HCT116 (cell line): ENCODE data around the gene LHX4. TPM values are rescaled to one million over a fixed set of nuclear protein-coding genes. Genes with fewer than 3 reads are reported as not detected.
A peak's percentile ranks its signal among the peaks of the same experiment; 100 is the strongest.

Source experiments
- ATAC-seq: fragments of 200-7000 bp; cut with Tn5 transposase; 2 replicates; pipeline ENCODE4 v1.9.1; 2020; ENCODE audit warnings: mild to moderate bottlenecking, moderate library complexity
- BruUV-seq: library from RNA; stranded (reverse); fragments of 400-500 nt; replicated peaks from 2 replicates; lab custom pipeline; 2021; lab: Mats Ljungman, UMichigan
- CTCF ChIA-PET: fragments of 300-600 bp; sonication (Branson Sonifier 250); formaldehyde crosslinking; loops from one replicate; lab custom pipeline; 2021; ENCODE audit warnings: antibody characterized with exemption; lab: Charles Lee
- POLR2A ChIA-PET: fragments of 300-600, 350-600 bp; sonication (Branson Sonifier 250); formaldehyde crosslinking; loops from one replicate; lab custom pipeline; 2021; ENCODE audit warnings: antibody characterized with exemption; lab: Charles Lee
- RAD21 ChIA-PET, 2 experiments: fragments of 300-600 bp; sonication (Branson Sonifier 250); formaldehyde crosslinking; loops; one replicate each; lab custom pipeline; 2023; ENCODE audit warnings: low total read pairs in 2 of 2; ENCODE audit not compliant: uncharacterized antibody in 2 of 2, unreplicated experiment in 2 of 2, low non-redundant PET in 1 of 2; lab: Charles Lee
- DNase-seq: peaks from one replicate; pipeline ENCODE4 v3.0.0-alpha.2; 2010; ENCODE audit warnings: low read depth, low spot score
- H2AFZ ChIP-seq: fragments of 200-600 bp; shearing (Covaris generic), sonication (generic); 2 replicates; pipeline ENCODE4 v1.6.1; 2017; ENCODE audit warnings: low read depth, mixed run types, mixed read lengths, antibody characterized with exemption, low read length; ENCODE audit not compliant: poor library complexity, severe bottlenecking
- H3K27ac ChIP-seq: 2 replicates; pipeline ENCODE4 v1.5.1; 2012; ENCODE audit warnings: low read depth, low read length
- H3K27me3 ChIP-seq: fragments of 200-600 bp; sonication (generic); 2 replicates; pipeline ENCODE4 v1.6.1; 2016; ENCODE audit warnings: mixed run types, low read length, mixed read lengths; ENCODE audit not compliant: insufficient read depth
- H3K36me3 ChIP-seq, 2 experiments: fragments of 200-500 bp in 1 of 2; fragments of 200-600 bp in 1 of 2; sonication (Bioruptor generic) in 1 of 2; sonication (generic) in 1 of 2; 2 replicates each; pipeline versions ENCODE4 v1.5.1 to v1.6.1; 2014 to 2016; ENCODE audit warnings: low read length in 2 of 2, inconsistent platforms in 1 of 2, mixed read lengths in 1 of 2, mixed run types in 1 of 2; ENCODE audit not compliant: insufficient read depth in 2 of 2, control insufficient read depth in 1 of 2
- H3K4me1 ChIP-seq, 2 experiments: fragments of 200-600 bp in 1 of 2; sonication (generic) in 1 of 2; 2 replicates each; pipeline versions ENCODE4 v1.5.1 to v1.6.1; 2012 to 2017; ENCODE audit warnings: low read length in 2 of 2, inconsistent platforms in 1 of 2, mild to moderate bottlenecking in 1 of 2, mixed read lengths in 1 of 2, mixed run types in 1 of 2, moderate library complexity in 1 of 2; ENCODE audit not compliant: insufficient read depth in 2 of 2, control insufficient read depth in 1 of 2
- H3K4me2 ChIP-seq: fragments of 200-600 bp; sonication (generic); 2 replicates; pipeline ENCODE4 v1.6.1; 2017; ENCODE audit warnings: mixed run types, low read length, mixed read lengths
- H3K4me3 ChIP-seq, 2 experiments: fragments of 200-600 bp in 1 of 2; sonication (generic) in 1 of 2; replicated peaks in 1 of 2; 2 replicates each; pipeline ENCODE4 v1.5.1; 2011 to 2016; ENCODE audit warnings: low read length in 2 of 2, control low read depth in 1 of 2, low read depth in 1 of 2, mild to moderate bottlenecking in 1 of 2, mixed read lengths in 1 of 2, mixed run types in 1 of 2
- H3K79me2 ChIP-seq: fragments of 200-600 bp; sonication (generic); 2 replicates; pipeline ENCODE4 v1.6.1; 2017; ENCODE audit warnings: mild to moderate bottlenecking, mixed run types, low read length, moderate library complexity, mixed read lengths; ENCODE audit not compliant: insufficient read depth
- H3K9ac ChIP-seq: fragments of 200-600 bp; sonication (generic); 2 replicates; pipeline ENCODE4 v1.6.1; 2016; ENCODE audit warnings: low read length, mixed read lengths
- H3K9me2 ChIP-seq: fragments of 200-600 bp; sonication (generic), shearing (Covaris generic); 2 replicates; pipeline ENCODE4 v1.6.1; 2017; ENCODE audit warnings: mixed run types, mild to moderate bottlenecking, moderate library complexity; ENCODE audit not compliant: insufficient read depth
- H3K9me3 ChIP-seq, 2 experiments: fragments of 200-500 bp in 1 of 2; fragments of 200-600 bp in 1 of 2; sonication (Bioruptor generic) in 1 of 2; sonication (generic) in 1 of 2; 2 replicates each; pipeline ENCODE4 v1.6.1; 2014 to 2017; ENCODE audit warnings: low read length in 2 of 2, mixed read lengths in 2 of 2, inconsistent platforms in 1 of 2, low read depth in 1 of 2, mild to moderate bottlenecking in 1 of 2, mixed run types in 1 of 2, moderate library complexity in 1 of 2; ENCODE audit not compliant: control insufficient read depth in 1 of 2, insufficient read depth in 1 of 2
- H4K20me1 ChIP-seq: fragments of 200-600 bp; sonication (generic), shearing (Covaris generic); 2 replicates; pipeline ENCODE4 v1.6.1; 2017; ENCODE audit warnings: mixed run types, mild to moderate bottlenecking, moderate library complexity; ENCODE audit not compliant: insufficient read depth
- CTCF ChIP-seq, 3 experiments: fragments of 200-600 bp in 1 of 3; sonication (generic) in 1 of 3; IDR thresholded peaks in 2 of 3; conservative IDR thresholded peaks in 1 of 3; 2 replicates each; pipeline ENCODE4 v1.5.1; 2012 to 2017; ENCODE audit warnings: low read depth in 2 of 3, low read length in 2 of 3, antibody characterized with exemption in 1 of 3, borderline replicate concordance in 1 of 3, control low read depth in 1 of 3, mild to moderate bottlenecking in 1 of 3, mixed read lengths in 1 of 3, mixed run types in 1 of 3, moderate library complexity in 1 of 3; ENCODE audit not compliant: insufficient read depth in 1 of 3
- EZH2phosphoT487 ChIP-seq: fragments of 200-600 bp; IDR thresholded peaks from 2 replicates; pipeline ENCODE4 v1.6.1; 2018; ENCODE audit warnings: antibody characterized with exemption, borderline replicate concordance
- POLR2AphosphoS5 ChIP-seq: IDR thresholded peaks from 2 replicates; pipeline ENCODE4 v1.6.1; 2011; ENCODE audit warnings: mild to moderate bottlenecking, low read depth, low read length, moderate library complexity
- SRF ChIP-seq: IDR thresholded peaks from 2 replicates; pipeline ENCODE4 v1.6.1; 2012; ENCODE audit warnings: low read depth
- ZNF274 ChIP-seq: fragments of 200-500 bp; sonication (Bioruptor generic); IDR thresholded peaks from 2 replicates; pipeline ENCODE4 v1.6.1; 2014; ENCODE audit warnings: mild to moderate bottlenecking, low read depth, low read length, inconsistent platforms
- intact Hi-C: fragments of 100-400 bp; cut with micrococcal nuclease; formaldehyde crosslinking; loops from 2 replicates; pipeline ENCODE4 v1.10.0; 2022
- total RNA-seq: library from RNA; stranded (reverse); gene quantifications from one replicate; pipeline ENCODE4 v1.2.1, GENCODE V29; 2021; ENCODE audit not compliant: unreplicated experiment

Gene LHX4
- total RNA-seq, 1 experiment from 2014 or later = 0.44 TPM

DNA sequence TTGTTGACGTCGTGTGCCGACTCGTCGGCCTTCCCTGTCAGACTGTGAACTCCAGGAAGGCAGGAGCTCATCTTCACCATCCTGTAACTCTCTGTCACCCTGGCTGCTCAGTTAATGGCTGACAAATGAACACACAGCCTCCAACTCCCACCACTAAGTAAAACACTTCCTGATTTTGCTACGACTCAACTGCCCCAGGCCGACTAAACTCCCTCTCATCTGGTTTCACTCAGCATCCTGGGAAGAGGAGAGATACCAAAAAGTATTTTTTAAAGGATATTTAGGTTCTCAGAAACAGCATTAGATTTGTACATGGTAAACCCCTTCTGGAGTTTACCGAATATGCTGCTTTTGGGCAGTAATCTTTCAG is 18.2 kb upstream of the LHX4 start:
- Histone ChIP-seq H3K9me3 (no peaks in the 10 kb centered on the region), H3K4me1 (peaks cover 0 to 8% of the 10 kb centered on the region in 2 experiments; a peak in 1 of 4 replicates), H3K79me2 (no peaks in the 10 kb centered on the region), H3K27ac (no peak overlapping the region), H3K36me3 (no peaks in the 10 kb centered on the region)
- RAD21 ChIA-PET = no interaction called here
- TF ChIP-seq EZH2phosphoT487 (no peak), ZNF274 (no peak)
- TF ChIP-seq, all 23 proteins: peak for 0
- Histone ChIP-seq H4K20me1 (no peaks in the 10 kb centered on the region), H3K9ac (no peak overlapping the region), H3K27me3 (no peaks in the 10 kb centered on the region), H3K9me2 (no peaks in the 10 kb centered on the region), H3K4me3 (no peak overlapping the region), H2AFZ (no peak overlapping the region), H3K4me2 (no peak overlapping the region)
- CTCF ChIA-PET = no interaction called here
- POLR2A ChIA-PET = no interaction called here
- intact Hi-C loops = no loop called here
- DNase-seq (no peak), ATAC-seq (no peak)
- BruUV-seq = no TSS peak

DNA sequence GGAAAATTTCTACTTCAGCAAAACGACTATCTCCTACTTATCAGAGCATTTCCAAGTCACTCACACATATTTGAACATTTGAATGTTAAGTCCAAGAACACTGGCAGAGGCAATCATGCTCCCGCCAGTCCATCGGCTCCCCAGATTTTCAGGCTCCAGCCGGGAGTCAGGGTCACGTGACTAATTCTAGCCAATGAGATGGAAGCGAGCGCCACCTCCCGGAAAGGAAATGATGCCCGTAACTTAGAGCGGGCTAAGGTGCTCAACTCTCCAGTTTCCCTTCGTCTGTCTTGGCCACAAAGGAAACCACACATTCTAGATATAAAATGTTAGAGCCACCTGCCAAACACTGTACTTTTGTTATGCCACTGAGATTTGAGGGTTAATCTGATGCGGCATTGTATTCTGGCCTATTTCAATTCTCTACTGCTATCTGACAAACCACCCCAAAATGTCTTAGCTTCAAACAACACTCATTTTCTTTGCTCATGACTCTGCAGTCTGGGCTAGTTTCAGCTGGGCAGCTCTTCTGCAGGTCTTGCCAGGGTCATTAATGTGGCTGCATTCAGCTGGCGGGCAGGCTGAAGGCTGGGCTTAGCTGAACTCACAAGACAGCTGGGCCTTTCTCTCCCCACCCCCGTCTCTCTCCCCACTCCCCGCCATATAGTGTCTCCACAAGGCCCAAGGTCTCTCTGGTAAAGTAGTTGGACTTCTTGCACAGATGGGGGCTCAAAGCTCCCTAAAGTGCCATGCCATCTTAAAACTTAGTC is 16.5 kb upstream of the LHX4 start:
- no peaks in the 10 kb centered on the region for H4K20me1 ChIP-seq
- no peaks in the 10 kb centered on the region for H3K9me3 ChIP-seq
- H3K9ac ChIP-seq = 0 out of 2 replicates have a peak overlapping the region, but pooled peaks have one; percentile 9
- H3K79me2 ChIP-seq = no peaks in the 10 kb centered on the region
- H3K4me3 ChIP-seq = peak overlapping the region in 1 of 2 experiments; percentile 4; a peak in 1 of 4 replicates
- peak overlapping the region; percentile 77 for H2AFZ ChIP-seq
- TF ChIP-seq SRF (0 out of 2 replicates have a peak, but pooled peaks have one; percentile 22), CTCF (IDR thresholded peaks at IDR 0.05 in 2 of 3, conservative IDR thresholded peaks at IDR 0.05 in 1 of 3; ENCODE audit: borderline replicate concordance in 1 of 3, insufficient read depth in 1 of 3, low read depth in 2 of 3, low read length in 2 of 3) (peak in 2 of 3 experiments; percentile 24 to 30; a peak in 3 of 6 replicates), POLR2AphosphoS5 (no peak)
- no peaks in the 10 kb centered on the region for H3K36me3 ChIP-seq
- ChIA-PET POLR2A (no interaction called here), CTCF (no interaction called here), RAD21 (no interaction called here)
- peak; percentile 81 for ATAC-seq
- H3K9me2 ChIP-seq = no peaks in the 10 kb centered on the region
- no peak for DNase-seq
- H3K27ac ChIP-seq = no peak overlapping the region
- H3K27me3 ChIP-seq = no peaks in the 10 kb centered on the region
- no TSS peak for BruUV-seq
- peak overlapping the region; percentile 56 for H3K4me2 ChIP-seq
- peaks cover 0 to 8% of the 10 kb centered on the region in 2 experiments; a peak in 1 of 4 replicates for H3K4me1 ChIP-seq
- intact Hi-C loops = no loop called here
